Measurements from ENCODE around the gene RPS16.

The RPS16 gene

GRCh38 chr19:39410017-39410830 is 25.5 kb downstream of the RPS16 start:
- no peak for DNase-seq (ENCODE audit: low read depth)
- peak overlapping the region; percentile 41 for H3K4me3 ChIP-seq (ENCODE audit: low read length)
- TF ChIP-seq CTCF (IDR thresholded peaks at IDR 0.05; ENCODE audit: insufficient read depth, low read depth, low read length, missing control alignments): no peak

DNA sequence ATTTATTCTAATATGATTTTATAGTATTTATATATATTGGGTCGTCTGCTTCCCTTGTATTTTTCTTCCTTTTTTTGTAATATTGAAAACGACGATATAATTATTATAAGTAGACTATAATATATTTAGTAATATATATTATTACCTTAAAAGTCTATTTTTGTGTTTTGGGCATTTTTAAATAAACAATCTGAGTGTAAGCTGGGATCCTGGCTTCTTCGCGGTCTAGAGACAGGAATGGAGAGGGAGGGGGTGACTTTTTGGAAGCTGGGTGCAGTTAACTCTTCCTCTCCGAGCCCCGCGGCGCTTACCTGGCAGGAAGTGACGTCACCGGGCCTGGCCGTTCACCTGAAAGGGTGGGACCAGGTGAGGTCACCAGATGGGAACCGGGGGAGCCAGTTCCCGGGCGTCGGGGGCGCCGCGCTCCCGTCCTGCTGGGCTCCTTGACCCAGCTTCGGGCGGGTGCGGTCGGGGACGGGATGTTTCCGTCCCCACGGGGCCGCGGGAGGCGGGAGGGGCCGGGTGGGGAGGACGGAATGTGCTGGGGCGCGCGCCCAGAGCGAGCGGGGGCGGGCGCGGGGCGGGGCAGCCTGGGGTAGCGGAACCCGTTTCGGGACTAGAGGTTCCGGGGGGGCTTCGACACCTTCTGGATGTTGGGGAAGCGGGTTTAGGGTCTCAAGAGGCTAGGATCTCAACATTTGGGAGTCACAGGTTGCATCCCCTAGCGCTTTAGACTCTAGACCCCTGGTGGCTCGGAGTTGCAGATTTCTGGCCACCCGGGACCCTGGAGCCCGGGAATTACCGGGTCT is 26.3 kb downstream of the RPS16 start:
- TF ChIP-seq CTCF (IDR thresholded peaks at IDR 0.05; ENCODE audit: insufficient read depth, low read depth, low read length, missing control alignments): no peak
- peak; percentile 98 for DNase-seq (ENCODE audit: low read depth)
- H3K4me3 ChIP-seq (ENCODE audit: low read length): peak overlapping the region; percentile 98

GRCh38 chr19:39408392-39409207 is 27.1 kb downstream of the RPS16 start:
- no peak for TF ChIP-seq CTCF (IDR thresholded peaks at IDR 0.05; ENCODE audit: insufficient read depth, low read depth, low read length, missing control alignments)
- DNase-seq (ENCODE audit: low read depth): peak; percentile 64

GRCh38 chr19:39407660-39408391 is 27.9 kb downstream of the RPS16 start:
- DNase-seq (ENCODE audit: low read depth): peak; percentile 57
- H3K4me3 ChIP-seq (ENCODE audit: low read length): peak overlapping the region; percentile 98
- TF ChIP-seq CTCF (IDR thresholded peaks at IDR 0.05; ENCODE audit: insufficient read depth, low read depth, low read length, missing control alignments): no peak

More at GRCh38 chr19:39408392-39409207, 27.1 kb downstream of the RPS16 start:
- H3K4me3 ChIP-seq (ENCODE audit: low read length): peak overlapping the region; percentile 98

GRCh38 chr19:39407410-39407659 is 28.4 kb downstream of the RPS16 start:
- DNase-seq (ENCODE audit: low read depth): no peak
- TF ChIP-seq CTCF (IDR thresholded peaks at IDR 0.05; ENCODE audit: insufficient read depth, low read depth, low read length, missing control alignments): no peak
- peak overlapping the region; percentile 98 for H3K4me3 ChIP-seq (ENCODE audit: low read length)

GRCh38 chr19:39406656-39407409 is 28.9 kb downstream of the RPS16 start, which contains the start of gene ZFP36:
TSS of gene ZFP36 (plus strand) at chr19:39406847. CDS start at chr19:39406905, 58 bp downstream.
- H3K4me3 ChIP-seq (ENCODE audit: low read length): peak within 1 kb of the TSS; percentile 98
- peak; percentile 85 for DNase-seq (ENCODE audit: low read depth)
- TF ChIP-seq CTCF (IDR thresholded peaks at IDR 0.05; ENCODE audit: insufficient read depth, low read depth, low read length, missing control alignments): no peak

Measured in epithelial cell of esophagus (primary cell).